GM12878 (cell line): ENCODE data around the gene SRCAP. TPM values are rescaled to one million over a fixed set of nuclear protein-coding genes. Genes with fewer than 3 reads are reported as not detected.

Experiments used
- BCL3 ChIP-seq: IDR thresholded peaks from 2 replicates; pipeline ENCODE4 v1.6.1; 2011; ENCODE audit warnings: borderline replicate concordance, low read depth, mild to moderate bottlenecking, moderate library complexity, low read length; ENCODE audit not compliant: insufficient read depth, poor library complexity, severe bottlenecking
- CHD2 ChIP-seq: IDR thresholded peaks from 2 replicates; pipeline ENCODE4 v1.6.1; 2011; ENCODE audit warnings: low read depth, low read length, improper control_type of control experiment, borderline replicate concordance
- CREM ChIP-seq: IDR thresholded peaks from 2 replicates; pipeline ENCODE4 v1.6.1; 2014; ENCODE audit warnings: antibody characterized with exemption, low read depth
- E2F8 ChIP-seq: fragments of 450-650 bp; IDR thresholded peaks from 2 replicates; pipeline ENCODE4 v1.6.1; 2018; ENCODE audit warnings: mild to moderate bottlenecking, low read depth, moderate library complexity; ENCODE audit not compliant: partially characterized antibody
- EED ChIP-seq: sonication (generic); IDR thresholded peaks from 2 replicates; pipeline ENCODE4 v1.6.1; 2016; ENCODE audit warnings: antibody characterized with exemption, low read depth
- ETV6 ChIP-seq, 2 experiments: fragments of 450-650 bp in 1 of 2; IDR thresholded peaks in 1 of 2; conservative IDR thresholded peaks in 1 of 2; 2 replicates each; pipeline ENCODE4 v1.6.1; 2014; ENCODE audit warnings: antibody characterized with exemption in 1 of 2, borderline replicate concordance in 1 of 2, low read depth in 1 of 2, mild to moderate bottlenecking in 1 of 2, moderate library complexity in 1 of 2
- IKZF1 ChIP-seq: fragments of 450-650 bp; conservative IDR thresholded peaks from 2 replicates; pipeline ENCODE4 v1.6.1; 2017; ENCODE audit warnings: antibody characterized with exemption, mild to moderate bottlenecking
- JUND ChIP-seq: IDR thresholded peaks from 2 replicates; pipeline ENCODE4 v1.6.1; 2012; ENCODE audit warnings: low read depth, mild to moderate bottlenecking, low read length, improper control_type of control experiment, moderate library complexity
- NBN ChIP-seq: fragments of 450-650 bp; IDR thresholded peaks from 2 replicates; pipeline ENCODE4 v1.6.1; 2016
- POLR2AphosphoS5 ChIP-seq: IDR thresholded peaks from 2 replicates; pipeline ENCODE4 v1.6.1; 2011; ENCODE audit warnings: mild to moderate bottlenecking, low read length, inconsistent platforms
- RELA ChIP-seq: fragments of 450-650 bp; IDR thresholded peaks from 2 replicates; pipeline ENCODE4 v1.8.0; 2014; ENCODE audit warnings: borderline replicate concordance; ENCODE audit not compliant: partially characterized antibody
- RELB ChIP-seq: fragments of 450-650 bp; IDR thresholded peaks from 2 replicates; pipeline ENCODE4 v1.6.1; 2017; ENCODE audit warnings: low read depth, mild to moderate bottlenecking, moderate library complexity
- SIN3A ChIP-seq: IDR thresholded peaks from 2 replicates; pipeline ENCODE4 v1.6.1; 2012; ENCODE audit warnings: low read depth, low read length, improper control_type of control experiment
- SP1 ChIP-seq: IDR thresholded peaks from one replicate; pipeline ENCODE4 v1.6.1; 2011; ENCODE audit warnings: low read depth, low read length
- SPI1 ChIP-seq: IDR thresholded peaks from 2 replicates; pipeline ENCODE4 v1.6.1; 2011; ENCODE audit warnings: low read depth, mild to moderate bottlenecking, low read length, moderate library complexity, borderline replicate concordance; ENCODE audit not compliant: insufficient read depth
- TAF1 ChIP-seq: IDR thresholded peaks from 2 replicates; pipeline ENCODE4 v1.6.1; 2011; ENCODE audit warnings: mild to moderate bottlenecking, low read depth, low read length, borderline replicate concordance
- TARDBP ChIP-seq: IDR thresholded peaks from 2 replicates; pipeline ENCODE4 v1.6.1; 2016; ENCODE audit warnings: borderline replicate concordance
- USF1 ChIP-seq: IDR thresholded peaks from 2 replicates; pipeline ENCODE4 v1.6.1; 2011; ENCODE audit warnings: borderline replicate concordance, low read depth, mild to moderate bottlenecking, moderate library complexity, mixed read lengths, low read length; ENCODE audit not compliant: insufficient read depth; ENCODE audit errors: extremely low read length
- YY1 ChIP-seq: IDR thresholded peaks from 2 replicates; pipeline ENCODE4 v1.6.1; 2011; ENCODE audit warnings: low read depth, mild to moderate bottlenecking, low read length
- ZNF24 ChIP-seq: fragments of 450-650 bp; IDR thresholded peaks from 2 replicates; pipeline ENCODE4 v1.6.1; 2017; ENCODE audit warnings: antibody characterized with exemption, mild to moderate bottlenecking
- polyA plus RNA-seq, 11 experiments: library from polyadenylated mRNA; depleted of rRNA in 4 of 11; unstranded in 6 of 11; stranded (reverse) in 5 of 11; fragments of >200 nt; fragmentation: Nextera tagmentation in 4 of 11; fragmentation: Illumina TruSeq in 1 of 11; extraction: Ambion mirVana in 4 of 11; extraction: Trizol in 1 of 11; gene quantifications; 1 replicate in 1 of 11; 2 replicates in 10 of 11; pipeline versions ENCODE4 v1.2.1 to v1.2.3, GENCODE V29; 2011 to 2016; ENCODE audit warnings: inconsistent platforms in 2 of 11, missing spikeins in 2 of 11, low read depth in 1 of 11
- total RNA-seq, 4 experiments: library from RNA; depleted of rRNA in 3 of 4; stranded (reverse); fragments of >200 nt in 3 of 4; fragmentation: Illumina TruSeq in 1 of 4; extraction: Trizol in 1 of 4; gene quantifications; 2 replicates each; pipeline versions ENCODE4 v1.2.1 to v1.2.3, GENCODE V29; 2013 to 2021

Gene SRCAP
- total and polyA plus RNA-seq, 10 of the 15 experiments (the other 5 are each of a cell fraction or from before 2014, with no cell fraction given): 0.24 to 58.4 (median 11.6) TPM

- TF ChIP-seq YY1 (0 out of 2 replicates have a peak, but pooled peaks have one; percentile 47), JUND (no peak), SIN3A (0 out of 2 replicates have a peak, but pooled peaks have one; percentile 23), USF1 (no peak), NBN (peak; percentile 63), POLR2AphosphoS5 (peak; percentile 39; the same call in 1 of the 2 replicates), RELB (peak; percentile 65; the same call in 1 of the 2 replicates), RELA (peak; percentile 80), BCL3 (peak; percentile 64), CREM (peak; percentile 32; the same call in 1 of the 2 replicates), ETV6 (conservative IDR thresholded peaks at IDR 0.05 in 1 of 2, IDR thresholded peaks at IDR 0.05 in 1 of 2; ENCODE audit: borderline replicate concordance in 1 of 2, low read depth in 1 of 2) (peak in 1 of 2 experiments; percentile 39; a peak in 1 of 4 replicates), ZNF24 (no peak), E2F8 (no peak), SPI1 (peak; percentile 33; the same call in 1 of the 2 replicates), SP1 (peak; percentile 9), CHD2 (peak; percentile 58; the same call in 1 of the 2 replicates), TARDBP (peak; percentile 59; the same call in 1 of the 2 replicates), TAF1 (peak; percentile 38; the same call in 1 of the 2 replicates), IKZF1 (peak; percentile 43), EED (0 out of 2 replicates have a peak, but pooled peaks have one; percentile 33)
Measured at GRCh38 chr16:30660424-30661261, 38.3 kb upstream of the SRCAP start (continued).
